SH-SY5Y (cell line): ENCODE measurements around the gene EML1.

Source experiments
- GATA2 ChIP-seq: IDR thresholded peaks from 2 replicates; pipeline ENCODE4 v1.6.1; 2011; ENCODE audit warnings: mild to moderate bottlenecking, low read depth, low read length
- GATA3 ChIP-seq: IDR thresholded peaks from 2 replicates; pipeline ENCODE4 v1.6.1; 2011; ENCODE audit warnings: low read depth, mild to moderate bottlenecking, low read length, moderate library complexity

- TF ChIP-seq GATA2 (no peak), GATA3 (no peak)
Observed at GRCh38 chr14:99930420-99931274, 137.4 kb downstream of the EML1 start.
